Dedifferentiated amniotic fluid mesenchymal stem cell (primary cell): ENCODE results near the gene RAI1.

Source experiments
- DNase-seq: peaks from one replicate; pipeline ENCODE4 v3.0.0-alpha.2; 2016; ENCODE audit errors: extremely low spot score

The RAI1 gene

GRCh38 chr17:17830740-17831207 is 149.5 kb downstream of the RAI1 start:
- DNase-seq, result no peak

- DNase-seq, result no peak
Observed at GRCh38 chr17:17831208-17832031, 150.2 kb downstream of the RAI1 start.

- no peak for DNase-seq
Observed at GRCh38 chr17:17832032-17832363, 150.7 kb downstream of the RAI1 start.

GRCh38 chr17:17833658-17834357 is 152.6 kb downstream of the RAI1 start:
- DNase-seq, result no peak

GRCh38 chr17:17834974-17835373 is 153.7 kb downstream of the RAI1 start:
- no peak for DNase-seq

GRCh38 chr17:17835415-17836249 is 154.4 kb downstream of the RAI1 start:
- no peak for DNase-seq

GRCh38 chr17:17836250-17836817 is 155.1 kb downstream of the RAI1 start:
- DNase-seq, result peak; percentile 93

- peak; percentile 38 for DNase-seq
Observed at GRCh38 chr17:17836818-17837379, 155.6 kb downstream of the RAI1 start, which contains the start of gene SREBF1. SREBF1 (minus strand) TSS chr17:17836986; CDS start chr17:17836817, 169 bp downstream.

- no peak for DNase-seq
Observed at GRCh38 chr17:17837380-17837821, 156.1 kb downstream of the RAI1 start.

- no peak for DNase-seq
Observed at GRCh38 chr17:17837966-17838962, 157.0 kb downstream of the RAI1 start.

GRCh38 chr17:17839791-17840707 is 158.8 kb downstream of the RAI1 start:
- DNase-seq, result peak; percentile 75

GRCh38 chr17:17840751-17841591 is 159.7 kb downstream of the RAI1 start:
- DNase-seq, result no peak

- no peak for DNase-seq
Observed at GRCh38 chr17:17841601-17842025, 160.4 kb downstream of the RAI1 start.

GRCh38 chr17:17842111-17842876 is 161.0 kb downstream of the RAI1 start:
- no peak for DNase-seq

- DNase-seq, result no peak
Observed at GRCh38 chr17:17843096-17843495, 161.8 kb downstream of the RAI1 start.

- DNase-seq, result no peak
Observed at GRCh38 chr17:17844079-17844478, 162.8 kb downstream of the RAI1 start.

GRCh38 chr17:17844500-17844899 is 163.2 kb downstream of the RAI1 start:
- no peak for DNase-seq
